Measurements from ENCODE around the gene PDE10A. TPM values are rescaled to one million over a fixed set of nuclear protein-coding genes. Genes with fewer than 3 reads are reported as not detected.

The PDE10A gene
- total and polyA plus RNA-seq, 2 of the 13 experiments (the other 11 are each of a cell fraction or from before 2014, with no cell fraction given): not detected

DNA sequence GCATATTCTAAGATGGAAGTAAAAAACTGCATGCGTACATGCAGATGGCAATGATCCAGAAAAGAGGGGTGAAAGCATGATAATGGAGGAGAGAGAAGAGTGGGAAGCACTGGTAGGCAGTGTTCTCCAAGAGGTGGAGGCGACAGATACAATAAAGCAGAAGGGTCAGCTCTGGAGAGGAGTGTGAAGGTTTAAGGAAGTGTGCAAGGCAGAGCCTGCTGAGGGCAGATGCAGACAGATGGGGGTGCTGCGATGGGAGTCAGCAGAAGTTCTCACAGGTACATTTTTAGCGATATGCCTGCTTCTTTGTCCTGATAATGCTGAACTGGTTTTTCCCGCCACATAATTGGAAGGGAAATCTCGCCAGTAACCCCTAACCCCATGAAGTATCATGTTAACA is 272.6 kb downstream of the PDE10A start (continued):
- TF ChIP-seq ZNF468 (CRISPR knock-in tag; IDR thresholded peaks at IDR 0.05): no peak

DNA sequence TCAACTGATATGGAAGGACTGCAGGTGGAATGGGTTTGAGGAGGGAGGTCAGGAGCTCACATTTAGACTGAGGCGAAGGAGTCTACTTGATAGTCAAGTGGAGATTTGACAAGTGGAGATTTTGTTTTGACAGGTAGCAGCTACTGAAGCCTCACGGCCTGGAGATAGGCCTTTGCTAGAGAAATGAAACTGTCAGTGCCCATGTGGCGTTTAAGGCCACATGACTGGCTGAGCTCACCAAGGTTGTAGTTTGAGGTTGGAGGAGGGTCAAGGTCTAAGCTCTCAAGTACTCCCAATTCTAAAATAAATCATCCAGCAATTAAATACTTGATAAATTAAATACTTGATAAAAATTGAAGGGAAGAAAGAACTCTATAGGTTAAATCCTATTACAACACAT is 273.5 kb downstream of the PDE10A start:
- FAIRE-seq (no peak), ATAC-seq (no peak), DNase-seq (ENCODE audit: low spot score) (no peak)
- no peak overlapping the region for H3K4me2 ChIP-seq (ENCODE audit: low read depth, low read length)
- H3K36me3 ChIP-seq (replicated peaks in 1 of 2; ENCODE audit: control insufficient read depth in 1 of 2, insufficient read depth in 2 of 2, low read length in 2 of 2): no peaks in the 10 kb centered on the region
- ChIA-PET POLR2A (no interaction called here), CTCF (ENCODE audit: low intra/inter-chr PET ratio, low total read pairs) (no interaction called here)
- in situ Hi-C loops (cut with HindIII; ENCODE audit: extremely low pct_ligation_motif_present, low pct_unique_long_range_greater_than_20kb): no loop called here
- 2% methylated on average over 3 of the region's 3 CpGs for WGBS (ENCODE audit: low lambda C conversion rate)
- no peaks in the 10 kb centered on the region for H3K4me1 ChIP-seq (ENCODE audit: insufficient read depth, low read length)
- BruUV-seq (replicated peaks): no TSS peak
- no peaks in the 10 kb centered on the region for H4K20me1 ChIP-seq (ENCODE audit: insufficient read depth, low read length)
- no peak overlapping the region for H3K27ac ChIP-seq (ENCODE audit: extremely low read length, insufficient read depth, low read length)
- H3K27me3 ChIP-seq (ENCODE audit: control insufficient read depth in 1 of 2, insufficient read depth in 2 of 2, low read length in 2 of 2): no peaks in the 10 kb centered on the region
- no peaks in the 10 kb centered on the region for H3K79me2 ChIP-seq (ENCODE audit: insufficient read depth, low read length)
- no peak overlapping the region for H2AFZ ChIP-seq (ENCODE audit: low read length)
- TF ChIP-seq, protein P1, sequence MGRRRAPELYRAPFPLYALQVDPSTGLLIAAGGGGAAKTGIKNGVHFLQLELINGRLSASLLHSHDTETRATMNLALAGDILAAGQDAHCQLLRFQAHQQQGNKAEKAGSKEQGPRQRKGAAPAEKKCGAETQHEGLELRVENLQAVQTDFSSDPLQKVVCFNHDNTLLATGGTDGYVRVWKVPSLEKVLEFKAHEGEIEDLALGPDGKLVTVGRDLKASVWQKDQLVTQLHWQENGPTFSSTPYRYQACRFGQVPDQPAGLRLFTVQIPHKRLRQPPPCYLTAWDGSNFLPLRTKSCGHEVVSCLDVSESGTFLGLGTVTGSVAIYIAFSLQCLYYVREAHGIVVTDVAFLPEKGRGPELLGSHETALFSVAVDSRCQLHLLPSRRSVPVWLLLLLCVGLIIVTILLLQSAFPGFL (CRISPR knock-in tag; IDR thresholded peaks at IDR 0.05): no peak
- TF ChIP-seq, protein P2, sequence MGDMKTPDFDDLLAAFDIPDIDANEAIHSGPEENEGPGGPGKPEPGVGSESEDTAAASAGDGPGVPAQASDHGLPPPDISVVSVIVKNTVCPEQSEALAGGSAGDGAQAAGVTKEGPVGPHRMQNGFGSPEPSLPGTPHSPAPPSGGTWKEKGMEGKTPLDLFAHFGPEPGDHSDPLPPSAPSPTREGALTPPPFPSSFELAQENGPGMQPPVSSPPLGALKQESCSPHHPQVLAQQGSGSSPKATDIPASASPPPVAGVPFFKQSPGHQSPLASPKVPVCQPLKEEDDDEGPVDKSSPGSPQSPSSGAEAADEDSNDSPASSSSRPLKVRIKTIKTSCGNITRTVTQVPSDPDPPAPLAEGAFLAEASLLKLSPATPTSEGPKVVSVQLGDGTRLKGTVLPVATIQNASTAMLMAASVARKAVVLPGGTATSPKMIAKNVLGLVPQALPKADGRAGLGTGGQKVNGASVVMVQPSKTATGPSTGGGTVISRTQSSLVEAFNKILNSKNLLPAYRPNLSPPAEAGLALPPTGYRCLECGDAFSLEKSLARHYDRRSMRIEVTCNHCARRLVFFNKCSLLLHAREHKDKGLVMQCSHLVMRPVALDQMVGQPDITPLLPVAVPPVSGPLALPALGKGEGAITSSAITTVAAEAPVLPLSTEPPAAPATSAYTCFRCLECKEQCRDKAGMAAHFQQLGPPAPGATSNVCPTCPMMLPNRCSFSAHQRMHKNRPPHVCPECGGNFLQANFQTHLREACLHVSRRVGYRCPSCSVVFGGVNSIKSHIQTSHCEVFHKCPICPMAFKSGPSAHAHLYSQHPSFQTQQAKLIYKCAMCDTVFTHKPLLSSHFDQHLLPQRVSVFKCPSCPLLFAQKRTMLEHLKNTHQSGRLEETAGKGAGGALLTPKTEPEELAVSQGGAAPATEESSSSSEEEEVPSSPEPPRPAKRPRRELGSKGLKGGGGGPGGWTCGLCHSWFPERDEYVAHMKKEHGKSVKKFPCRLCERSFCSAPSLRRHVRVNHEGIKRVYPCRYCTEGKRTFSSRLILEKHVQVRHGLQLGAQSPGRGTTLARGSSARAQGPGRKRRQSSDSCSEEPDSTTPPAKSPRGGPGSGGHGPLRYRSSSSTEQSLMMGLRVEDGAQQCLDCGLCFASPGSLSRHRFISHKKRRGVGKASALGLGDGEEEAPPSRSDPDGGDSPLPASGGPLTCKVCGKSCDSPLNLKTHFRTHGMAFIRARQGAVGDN (CRISPR knock-in tag; IDR thresholded peaks at IDR 0.05): no peak
- no peak for TF ChIP-seq ZNF251 (CRISPR knock-in tag; IDR thresholded peaks at IDR 0.05)
- no peak for TF ChIP-seq ZNF83 (CRISPR knock-in tag; IDR thresholded peaks at IDR 0.05; ENCODE audit: borderline replicate concordance)
- TF ChIP-seq RBFOX2 (IDR thresholded peaks at IDR 0.05; ENCODE audit: low read depth, low read length): no peak
- TF ChIP-seq, protein P3, sequence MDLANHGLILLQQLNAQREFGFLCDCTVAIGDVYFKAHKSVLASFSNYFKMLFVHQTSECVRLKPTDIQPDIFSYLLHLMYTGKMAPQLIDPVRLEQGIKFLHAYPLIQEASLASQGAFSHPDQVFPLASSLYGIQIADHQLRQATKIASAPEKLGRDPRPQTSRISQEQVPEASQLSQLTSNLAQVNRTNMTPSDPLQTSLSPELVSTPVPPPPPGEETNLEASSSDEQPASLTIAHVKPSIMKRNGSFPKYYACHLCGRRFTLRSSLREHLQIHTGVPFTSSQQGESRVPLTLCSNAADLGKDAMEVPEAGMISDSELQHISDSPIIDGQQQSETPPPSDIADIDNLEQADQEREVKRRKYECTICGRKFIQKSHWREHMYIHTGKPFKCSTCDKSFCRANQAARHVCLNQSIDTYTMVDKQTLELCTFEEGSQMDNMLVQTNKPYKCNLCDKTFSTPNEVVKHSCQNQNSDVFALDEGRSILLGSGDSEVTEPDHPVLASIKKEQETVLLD (CRISPR knock-in tag; IDR thresholded peaks at IDR 0.05; ENCODE audit: low read depth): no peak
- no peak for TF ChIP-seq ZNF264 (CRISPR knock-in tag; IDR thresholded peaks at IDR 0.05)
- TF ChIP-seq CCDC6 (CRISPR knock-in tag; IDR thresholded peaks at IDR 0.05): no peak
- TF ChIP-seq ZNF674 (CRISPR knock-in tag; IDR thresholded peaks at IDR 0.05; ENCODE audit: low read depth): no peak
- TF ChIP-seq FOSL2 (CRISPR knock-in tag; IDR thresholded peaks at IDR 0.05): no peak
- TF ChIP-seq ZZZ3 (CRISPR knock-in tag; IDR thresholded peaks at IDR 0.05; ENCODE audit: borderline replicate concordance): no peak
- TF ChIP-seq, protein P4, sequence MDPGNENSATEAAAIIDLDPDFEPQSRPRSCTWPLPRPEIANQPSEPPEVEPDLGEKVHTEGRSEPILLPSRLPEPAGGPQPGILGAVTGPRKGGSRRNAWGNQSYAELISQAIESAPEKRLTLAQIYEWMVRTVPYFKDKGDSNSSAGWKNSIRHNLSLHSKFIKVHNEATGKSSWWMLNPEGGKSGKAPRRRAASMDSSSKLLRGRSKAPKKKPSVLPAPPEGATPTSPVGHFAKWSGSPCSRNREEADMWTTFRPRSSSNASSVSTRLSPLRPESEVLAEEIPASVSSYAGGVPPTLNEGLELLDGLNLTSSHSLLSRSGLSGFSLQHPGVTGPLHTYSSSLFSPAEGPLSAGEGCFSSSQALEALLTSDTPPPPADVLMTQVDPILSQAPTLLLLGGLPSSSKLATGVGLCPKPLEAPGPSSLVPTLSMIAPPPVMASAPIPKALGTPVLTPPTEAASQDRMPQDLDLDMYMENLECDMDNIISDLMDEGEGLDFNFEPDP (CRISPR knock-in tag; conservative IDR thresholded peaks at IDR 0.05): no peak
- intact Hi-C loops (cut with micrococcal nuclease; ENCODE audit: unreplicated experiment): no loop called here
- H3K9me3 ChIP-seq (ENCODE audit: low read length): peaks cover 9% of the 10 kb centered on the region; the same call in 1 of the 2 replicates
- H3K9ac ChIP-seq (ENCODE audit: insufficient read depth, low read depth, low read length): no peak overlapping the region
- no peak overlapping the region for H3K4me3 ChIP-seq (replicated peaks in 1 of 3; ENCODE audit: insufficient read depth in 1 of 3, low read depth in 2 of 3, low read length in 3 of 3)

Measured in HepG2 (cell line).